NT2/D1 (cell line): ENCODE data around the gene COMT.

Experiments
- YY1 ChIP-seq: IDR thresholded peaks from 2 replicates; pipeline ENCODE4 v1.6.1; 2011; ENCODE audit not compliant: insufficient read length, insufficient read depth
- ZNF274 ChIP-seq: IDR thresholded peaks from 2 replicates; pipeline ENCODE4 v1.6.1; 2011; ENCODE audit warnings: mild to moderate bottlenecking, low read depth, low read length

- TF ChIP-seq YY1 (no peak), ZNF274 (no peak)
Measured at GRCh38 chr22:19967850-19968449, 26.4 kb downstream of the COMT start.
